ENCODE data around the gene UPK2.

UPK2 gene

GRCh38 chr11:118957968-118958367, 1.9 kb downstream of the UPK2 start:
- Histone ChIP-seq H3K4me2 (ENCODE audit: low read depth, low read length, poor library complexity, severe bottlenecking) (no peak overlapping the region), H3K9ac (ENCODE audit: low read depth, low read length, poor library complexity, severe bottlenecking) (no peak overlapping the region)

DNA sequence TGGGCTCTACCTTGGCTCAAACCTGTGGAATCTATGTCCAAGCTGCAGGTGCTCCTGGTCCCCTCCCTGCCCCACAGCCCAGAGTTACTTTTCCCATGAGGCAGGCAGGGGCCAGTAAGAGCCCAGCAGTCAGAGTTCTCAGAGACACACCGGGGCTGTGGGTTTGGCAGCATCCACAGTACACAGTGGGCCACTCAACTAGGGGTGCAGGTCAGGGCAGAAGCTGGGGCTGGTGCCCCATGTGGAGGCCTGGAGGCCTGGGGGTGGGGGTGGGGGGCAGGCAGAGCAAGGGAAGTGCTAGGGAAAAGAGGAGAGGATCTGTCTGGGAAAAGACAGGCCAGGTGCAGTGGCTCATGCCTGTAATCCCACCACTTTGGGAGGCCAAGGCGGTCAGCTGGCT, 2.5 kb downstream of the UPK2 start:
- H3K9ac ChIP-seq (ENCODE audit: low read depth, low read length, poor library complexity, severe bottlenecking) = no peak overlapping the region
- no peaks in the 10 kb centered on the region for H3K4me1 ChIP-seq (ENCODE audit: insufficient read depth, low read length, poor library complexity, severe bottlenecking)
- no peaks in the 10 kb centered on the region for H3K79me2 ChIP-seq (ENCODE audit: insufficient read depth, low read length)
- H3K4me2 ChIP-seq (ENCODE audit: low read depth, low read length, poor library complexity, severe bottlenecking) = no peak overlapping the region
- H3K36me3 ChIP-seq (ENCODE audit: insufficient read depth, low read length) = no peaks in the 10 kb centered on the region
- H3K4me3 ChIP-seq (ENCODE audit: low read length, poor library complexity, severe bottlenecking) = no peak overlapping the region
- H3F3A ChIP-seq (ENCODE audit: low read depth) = no peaks in the 10 kb centered on the region
- TF ChIP-seq CTCF (conservative IDR thresholded peaks at IDR 0.05; ENCODE audit: low read length) = no peak
- TF ChIP-seq EZH2phosphoT487 (IDR thresholded peaks at IDR 0.05; ENCODE audit: borderline replicate concordance) = no peak
- no peaks in the 10 kb centered on the region for H3K9me2 ChIP-seq (replicated peaks; ENCODE audit: low read depth, low read length)
- H3K9me3 ChIP-seq (ENCODE audit: insufficient read depth, low read depth, low read length) = no peaks in the 10 kb centered on the region
- no peaks in the 10 kb centered on the region for H4K20me1 ChIP-seq (ENCODE audit: insufficient read depth, low read length, poor library complexity, severe bottlenecking)
- H2AFZ ChIP-seq (ENCODE audit: low read length) = no peak overlapping the region
- H3K27me3 ChIP-seq (ENCODE audit: insufficient read depth, low read length, poor library complexity, severe bottlenecking) = no peaks in the 10 kb centered on the region

More at GRCh38 chr11:118957968-118958367, 1.9 kb downstream of the UPK2 start:
- Histone ChIP-seq H2AFZ (ENCODE audit: low read length) (no peak overlapping the region), H3K27me3 (ENCODE audit: insufficient read depth, low read length, poor library complexity, severe bottlenecking) (no peaks in the 10 kb centered on the region), H4K20me1 (ENCODE audit: insufficient read depth, low read length, poor library complexity, severe bottlenecking) (no peaks in the 10 kb centered on the region), H3K9me2 (replicated peaks; ENCODE audit: low read depth, low read length) (no peaks in the 10 kb centered on the region), H3K79me2 (ENCODE audit: insufficient read depth, low read length) (no peaks in the 10 kb centered on the region), H3K4me1 (ENCODE audit: insufficient read depth, low read length, poor library complexity, severe bottlenecking) (no peaks in the 10 kb centered on the region), H3F3A (ENCODE audit: low read depth) (no peaks in the 10 kb centered on the region), H3K36me3 (ENCODE audit: insufficient read depth, low read length) (no peaks in the 10 kb centered on the region), H3K9me3 (ENCODE audit: insufficient read depth, low read depth, low read length) (no peaks in the 10 kb centered on the region), H3K4me3 (ENCODE audit: low read length, poor library complexity, severe bottlenecking) (no peak overlapping the region)
- TF ChIP-seq EZH2phosphoT487 (IDR thresholded peaks at IDR 0.05; ENCODE audit: borderline replicate concordance) (no peak), CTCF (conservative IDR thresholded peaks at IDR 0.05; ENCODE audit: low read length) (no peak)

- Histone ChIP-seq H3K36me3 (ENCODE audit: insufficient read depth, low read length) (no peaks in the 10 kb centered on the region), H3K9me2 (replicated peaks; ENCODE audit: low read depth, low read length) (no peaks in the 10 kb centered on the region)
Measured at GRCh38 chr11:118961189-118961588, 5.1 kb downstream of the UPK2 start.

More at GRCh38 chr11:118961189-118961588, 5.1 kb downstream of the UPK2 start:
- Histone ChIP-seq H2AFZ (ENCODE audit: low read length) (no peak overlapping the region), H3K9ac (ENCODE audit: low read depth, low read length, poor library complexity, severe bottlenecking) (no peak overlapping the region), H3K27me3 (ENCODE audit: insufficient read depth, low read length, poor library complexity, severe bottlenecking) (no peaks in the 10 kb centered on the region), H3K4me3 (ENCODE audit: low read length, poor library complexity, severe bottlenecking) (no peak overlapping the region), H3K4me2 (ENCODE audit: low read depth, low read length, poor library complexity, severe bottlenecking) (no peak overlapping the region), H3F3A (ENCODE audit: low read depth) (no peaks in the 10 kb centered on the region), H3K79me2 (ENCODE audit: insufficient read depth, low read length) (no peaks in the 10 kb centered on the region), H3K9me3 (ENCODE audit: insufficient read depth, low read depth, low read length) (no peaks in the 10 kb centered on the region), H4K20me1 (ENCODE audit: insufficient read depth, low read length, poor library complexity, severe bottlenecking) (no peaks in the 10 kb centered on the region), H3K4me1 (ENCODE audit: insufficient read depth, low read length, poor library complexity, severe bottlenecking) (no peaks in the 10 kb centered on the region)
- no peak for TF ChIP-seq EZH2phosphoT487 (IDR thresholded peaks at IDR 0.05; ENCODE audit: borderline replicate concordance)
- TF ChIP-seq CTCF (conservative IDR thresholded peaks at IDR 0.05; ENCODE audit: low read length) = no peak

Data from Loucy (cell line).